Hepatocyte (in vitro differentiated cells): Measurements from ENCODE around the gene MACROD2.
"Not testable (repeated sequence)": the region's sequence is repeated elsewhere in the genome, so short reads cannot be mapped to it uniquely, and the experiment has no call there.

ENCODE experiments used
- CTCF ChIP-seq: fragments of 200-600 bp; sonication (generic); IDR thresholded peaks from 2 replicates; pipeline ENCODE4 v1.5.1; 2016; ENCODE audit warnings: antibody characterized with exemption, mild to moderate bottlenecking; ENCODE audit not compliant: poor library complexity
- EZH2 ChIP-seq: fragments of 200-600 bp; sonication (generic); IDR thresholded peaks from 2 replicates; pipeline ENCODE4 v1.6.1; 2016; ENCODE audit warnings: antibody characterized with exemption, mild to moderate bottlenecking, borderline replicate concordance

DNA sequence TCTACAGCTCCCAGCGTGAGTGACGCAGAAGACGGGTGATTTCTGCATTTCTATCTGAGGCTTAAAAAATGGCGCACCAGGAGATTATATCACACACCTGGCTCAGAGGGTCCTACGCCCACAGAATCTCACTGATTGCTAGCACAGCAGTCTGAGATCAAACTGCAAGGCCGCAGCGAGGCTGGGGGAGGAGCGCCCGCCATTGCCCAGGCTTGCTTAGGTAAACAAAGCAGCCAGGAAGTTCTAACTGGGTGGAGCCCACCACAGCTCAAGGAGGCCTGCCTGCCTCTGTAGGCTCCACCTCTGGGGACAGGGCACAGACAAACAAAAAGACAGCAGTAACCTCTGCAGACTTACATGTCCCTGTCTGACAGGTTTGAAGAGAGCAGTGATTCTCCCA, 275.4 kb downstream of the MACROD2 start:
- TF ChIP-seq CTCF, EZH2: not testable (repeated sequence)
